Inflammatory macrophage treated with lipopolysaccharide for 1 hour (primary cell): ENCODE measurements around the gene ENO1.

Source experiments
- DNase-seq, 2 donors: peaks; one replicate each; pipeline ENCODE4 v3.0.0-alpha.2; 2020 to 2022

Gene ENO1

GRCh38 chr1:8870103-8870502 is 8.4 kb downstream of the ENO1 start:
- DNase-seq = no peak

- no peak for DNase-seq
Measured at GRCh38 chr1:8867878-8868567, 10.5 kb downstream of the ENO1 start.

- no peak for DNase-seq
Measured at GRCh38 chr1:8866792-8867415, 11.6 kb downstream of the ENO1 start.

GRCh38 chr1:8866173-8866791 is 12.2 kb downstream of the ENO1 start:
- no peak for DNase-seq

GRCh38 chr1:8864713-8865344 is 13.7 kb downstream of the ENO1 start:
- DNase-seq = no peak

GRCh38 chr1:8863794-8864233 is 14.7 kb downstream of the ENO1 start:
- DNase-seq = no peak

GRCh38 chr1:8863138-8863537 is 15.3 kb downstream of the ENO1 start:
- no peak for DNase-seq

- peak in 1 of 2 donors; percentile 24 for DNase-seq
Measured at GRCh38 chr1:8862528-8862927, 16.0 kb downstream of the ENO1 start.

- no peak for DNase-seq
Measured at GRCh38 chr1:8860738-8861516, 17.6 kb downstream of the ENO1 start.

GRCh38 chr1:8858888-8859706 is 19.4 kb downstream of the ENO1 start:
- DNase-seq = peak in 1 of 2 donors; percentile 78

- no peak for DNase-seq
Measured at GRCh38 chr1:8858112-8858668, 20.3 kb downstream of the ENO1 start.

- DNase-seq = no peak
Measured at GRCh38 chr1:8856689-8857412, 21.6 kb downstream of the ENO1 start.

GRCh38 chr1:8854240-8854639 is 24.2 kb downstream of the ENO1 start:
- no peak for DNase-seq

GRCh38 chr1:8851060-8851459 is 27.4 kb downstream of the ENO1 start:
- no peak for DNase-seq

GRCh38 chr1:8848663-8849386 is 29.7 kb downstream of the ENO1 start:
- peak; percentile 49 to 79 for DNase-seq

- DNase-seq = no peak
Measured at GRCh38 chr1:8847990-8848389, 30.5 kb downstream of the ENO1 start.

GRCh38 chr1:8846263-8846662 is 32.2 kb downstream of the ENO1 start:
- no peak for DNase-seq

GRCh38 chr1:8845104-8846097 is 33.1 kb downstream of the ENO1 start:
- DNase-seq = no peak

GRCh38 chr1:8844501-8845006 is 33.9 kb downstream of the ENO1 start:
- DNase-seq = no peak
